Aorta (tissue), 5 donors: ENCODE results near the gene GOLGA6L7. TPM values are rescaled to one million over a fixed set of nuclear protein-coding genes. Genes with fewer than 3 reads are reported as not detected.
"Not testable (repeated sequence)": the region's sequence is repeated elsewhere in the genome, so short reads cannot be mapped to it uniquely, and the experiment has no call there.

Experiments
- ATAC-seq: fragments of 200-7000 bp; cut with Tn5 transposase; one replicate; pipeline ENCODE4 v1.9.1; 2022; ENCODE audit warnings: moderate library complexity; ENCODE audit not compliant: low FRiP score
- DNase-seq, 2 donors: peaks; one replicate each; pipeline ENCODE4 v3.0.0-alpha.2; 2020
- H3K27ac ChIP-seq, 2 donors: one replicate each; pipeline ENCODE4 v1.5.1; 2013; ENCODE audit warnings: low read length in 2 of 2, mild to moderate bottlenecking in 2 of 2, moderate library complexity in 2 of 2, control low read depth in 1 of 2, inconsistent platforms in 1 of 2, low read depth in 1 of 2
- H3K27me3 ChIP-seq, 2 donors: one replicate each; pipeline ENCODE4 v1.6.1; 2013; ENCODE audit warnings: control low read depth in 1 of 2, low read length in 1 of 2, mild to moderate bottlenecking in 1 of 2, moderate library complexity in 1 of 2; ENCODE audit not compliant: insufficient read depth in 2 of 2, control insufficient read depth in 1 of 2
- H3K36me3 ChIP-seq, 2 donors: one replicate each; pipeline ENCODE4 v1.6.1; 2013; ENCODE audit warnings: control low read depth in 1 of 2, low read length in 1 of 2, mild to moderate bottlenecking in 1 of 2; ENCODE audit not compliant: insufficient read depth in 2 of 2, control insufficient read depth in 1 of 2
- H3K4me1 ChIP-seq, 2 donors: one replicate each; pipeline ENCODE4 v1.6.1; 2013; ENCODE audit warnings: low read length in 2 of 2, control low read depth in 1 of 2, mild to moderate bottlenecking in 1 of 2, moderate library complexity in 1 of 2; ENCODE audit not compliant: insufficient read depth in 2 of 2, control insufficient read depth in 1 of 2
- H3K4me3 ChIP-seq, 2 donors: one replicate each; pipeline ENCODE4 v1.5.1; 2013; ENCODE audit warnings: low read length in 2 of 2, control low read depth in 1 of 2, mild to moderate bottlenecking in 1 of 2
- H3K9me3 ChIP-seq: one replicate; pipeline ENCODE4 v1.6.1; 2013; ENCODE audit warnings: mild to moderate bottlenecking, low read length; ENCODE audit not compliant: control insufficient read depth
- WGBS, 2 donors: extraction: QIAGEN DNeasy Blood & Tissue Kit; methylation state at CpG; one replicate each; pipeline ENCODE4 v1.1.7; 2013; 5-methylcytosine and 5-hydroxymethylcytosine counted together
- intact Hi-C, 2 donors: fragments of 100-400 bp; cut with DNase I; formaldehyde crosslinking; loops; one replicate each; pipeline versions ENCODE4 v1.14.2 to v1.15.0; 2022
- polyA plus RNA-seq, 2 donors: library from polyadenylated mRNA; stranded (reverse); fragments of 200-250 nt; gene quantifications; one replicate each; pipeline ENCODE4 v1.2.3, GENCODE V29; 2013
- total RNA-seq, 2 donors: library from RNA; stranded (reverse); fragmentation: NEBNext Ultra II Directional; extraction: Animal tissue kit (Norgen Biotek cat#: 25700); gene quantifications; one replicate each; pipeline ENCODE4 v1.2.1, GENCODE V29; 2021
- donor health status: healthy with polysubstance abuse.
- donor health status: Bipolar disorder and iron deficiency.
- donor health status: DM: no; HTN: no; CAD: no.
- donor health status: DM: no; HTN: no; CAD: no.
- donor health status: DM: yes; HTN: yes; CAD: no.

The GOLGA6L7 gene
- total and polyA plus RNA-seq, 4 donors = not detected

DNA sequence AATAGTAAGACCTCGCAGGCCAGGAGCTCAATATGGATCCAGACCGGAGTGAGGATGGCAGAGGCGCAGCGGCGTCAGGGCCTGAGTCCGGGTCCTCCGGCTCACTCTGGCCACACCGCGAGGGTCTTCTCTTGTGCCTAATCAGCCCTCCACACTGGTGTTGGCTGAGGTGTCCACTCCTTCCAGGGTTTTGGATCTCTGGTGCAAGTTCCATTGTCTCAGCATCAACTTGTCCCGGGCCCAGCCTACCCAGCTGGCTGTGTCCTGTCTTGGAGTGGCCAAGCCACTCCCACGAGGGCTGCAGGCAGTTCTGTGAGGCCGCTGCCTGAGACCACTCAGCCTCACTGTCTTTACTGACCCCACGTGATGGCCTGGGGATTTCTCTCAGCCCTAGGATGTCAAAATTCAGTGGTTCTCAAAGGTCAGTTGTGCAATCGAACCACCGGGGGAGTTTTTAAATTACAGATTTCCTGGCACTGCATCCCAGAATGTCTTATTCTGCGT, 12.6 kb upstream of the GOLGA6L7 start:
- peaks cover 0 to 6% of the 10 kb centered on the region in 2 donors for H3K36me3 ChIP-seq

DNA sequence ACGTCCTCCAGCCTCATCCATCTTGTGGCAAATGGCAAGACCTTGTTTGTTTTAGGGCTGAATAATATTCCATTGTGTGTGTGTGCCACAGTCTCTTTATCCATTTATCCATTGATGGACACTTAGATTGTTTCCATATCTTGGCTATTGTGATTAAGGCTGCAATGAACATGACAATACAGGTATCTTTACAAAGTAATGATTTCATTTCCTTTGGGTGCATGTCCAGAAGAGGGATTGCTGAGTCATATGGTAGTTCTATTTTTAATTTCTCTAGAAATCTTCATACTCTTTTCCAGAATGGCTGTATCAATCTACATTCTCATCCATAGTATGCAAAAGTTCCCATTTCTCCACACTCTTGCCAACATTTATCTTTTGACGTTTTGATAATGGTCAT, 6.1 kb upstream of the GOLGA6L7 start:
- H3K27me3 ChIP-seq, H3K36me3 ChIP-seq, H3K4me1 ChIP-seq, ATAC-seq, H3K9me3 ChIP-seq, intact Hi-C loops, DNase-seq, H3K27ac ChIP-seq, H3K4me3 ChIP-seq: not testable (repeated sequence)
- WGBS, 2 donors = 70 to 74% methylated on average over 2 of the region's 2 CpGs

More for the DNA sequence above, 12.6 kb upstream of the GOLGA6L7 start:
- Histone ChIP-seq H3K9me3 (no peaks in the 10 kb centered on the region), H3K27me3 (no peaks in the 10 kb centered on the region), H3K27ac (no peak overlapping the region), H3K4me3 (no peak overlapping the region), H3K4me1 (no peaks in the 10 kb centered on the region)
- WGBS, 2 donors = 84 to 85% methylated on average over 16 of the region's 16 CpGs
- ATAC-seq (peak; percentile 80), DNase-seq (peak in 1 of 2 donors; percentile 73)
- intact Hi-C loops = no loop called here

- H3K4me3 ChIP-seq, ATAC-seq, H3K4me1 ChIP-seq, H3K9me3 ChIP-seq, DNase-seq, H3K36me3 ChIP-seq, H3K27me3 ChIP-seq, intact Hi-C loops, H3K27ac ChIP-seq: not testable (repeated sequence)
- 60 to 69% methylated on average over 5 of the region's 5 CpGs for WGBS, 2 donors
These were observed 5.2 kb upstream of the GOLGA6L7 start for GRCh38 chr15:28853654-28854053.

GRCh38 chr15:28849766-28850165, 1.3 kb upstream of the GOLGA6L7 start:
- DNase-seq, ATAC-seq, intact Hi-C loops, H3K4me1 ChIP-seq, H3K27ac ChIP-seq, H3K27me3 ChIP-seq, H3K36me3 ChIP-seq, H3K4me3 ChIP-seq, H3K9me3 ChIP-seq: not testable (repeated sequence)
- 96 to 98% methylated on average over 22 to 31 of the region's 31 CpGs for WGBS, 2 donors

GRCh38 chr15:28849271-28849670, 827 bp upstream of the GOLGA6L7 start:
- intact Hi-C loops, H3K4me3 ChIP-seq, H3K4me1 ChIP-seq, H3K9me3 ChIP-seq, H3K27me3 ChIP-seq, H3K27ac ChIP-seq, DNase-seq, H3K36me3 ChIP-seq, ATAC-seq: not testable (repeated sequence)
- 88 to 94% methylated on average over 9 to 13 of the region's 17 CpGs for WGBS, 2 donors

GRCh38 chr15:28847959-28848358, 485 bp downstream of the GOLGA6L7 start:
- H3K4me3 ChIP-seq, H3K36me3 ChIP-seq, DNase-seq, H3K27me3 ChIP-seq, H3K9me3 ChIP-seq, ATAC-seq, H3K27ac ChIP-seq, intact Hi-C loops, H3K4me1 ChIP-seq: not testable (repeated sequence)
- WGBS, 2 donors = 86 to 97% methylated on average over 8 to 9 of the region's 9 CpGs

GRCh38 chr15:28847247-28847646, 1.2 kb downstream of the GOLGA6L7 start:
- ATAC-seq, H3K4me3 ChIP-seq, H3K4me1 ChIP-seq, H3K27ac ChIP-seq, H3K36me3 ChIP-seq, H3K9me3 ChIP-seq, DNase-seq, H3K27me3 ChIP-seq, intact Hi-C loops: not testable (repeated sequence)
- WGBS, 2 donors = 75 to 80% methylated on average over 5 of the region's 5 CpGs

DNA sequence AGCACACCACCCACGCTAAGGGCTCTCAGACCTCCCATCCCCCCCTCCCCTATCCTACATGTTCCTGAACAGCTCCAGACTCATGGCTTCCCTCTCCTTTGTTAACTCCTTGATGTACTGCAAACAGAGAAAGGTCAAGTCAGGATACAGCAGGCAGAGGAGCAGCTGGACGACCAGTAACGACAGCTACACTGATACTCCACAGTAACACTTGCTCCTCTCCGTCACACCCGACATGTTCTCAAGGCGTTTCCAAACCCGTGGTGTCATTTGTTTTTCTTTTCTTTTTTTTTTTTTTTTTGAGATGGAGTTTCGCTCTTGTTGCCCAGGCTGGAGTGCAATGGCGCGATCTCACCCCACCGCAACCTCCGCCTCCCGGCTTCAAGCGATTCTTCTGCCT, 4.3 kb downstream of the GOLGA6L7 start:
- H3K4me3 ChIP-seq, H3K9me3 ChIP-seq, H3K27ac ChIP-seq, H3K27me3 ChIP-seq, intact Hi-C loops, DNase-seq, H3K36me3 ChIP-seq, H3K4me1 ChIP-seq, ATAC-seq: not testable (repeated sequence)
- 87 to 89% methylated on average over 7 to 12 of the region's 14 CpGs for WGBS, 2 donors

GRCh38 chr15:28843520-28843919, 4.9 kb downstream of the GOLGA6L7 start:
- H3K27me3 ChIP-seq, H3K4me1 ChIP-seq, H3K9me3 ChIP-seq, ATAC-seq, H3K36me3 ChIP-seq, intact Hi-C loops, H3K27ac ChIP-seq, DNase-seq, H3K4me3 ChIP-seq: not testable (repeated sequence)
- 96% methylated on average over 12 of the region's 12 CpGs for WGBS, 2 donors
